Activated CD8-positive, alpha-beta memory T cell treated with anti-CD3 and anti-CD28 coated beads, Interleukin-2, amount 50 U/mL, for 4 hours (primary cell): Measurements from ENCODE around the gene SPINK9.

Experiments used
- DNase-seq: peaks from one replicate; pipeline ENCODE4 v3.0.0-alpha.2; 2020

SPINK9 gene

DNA sequence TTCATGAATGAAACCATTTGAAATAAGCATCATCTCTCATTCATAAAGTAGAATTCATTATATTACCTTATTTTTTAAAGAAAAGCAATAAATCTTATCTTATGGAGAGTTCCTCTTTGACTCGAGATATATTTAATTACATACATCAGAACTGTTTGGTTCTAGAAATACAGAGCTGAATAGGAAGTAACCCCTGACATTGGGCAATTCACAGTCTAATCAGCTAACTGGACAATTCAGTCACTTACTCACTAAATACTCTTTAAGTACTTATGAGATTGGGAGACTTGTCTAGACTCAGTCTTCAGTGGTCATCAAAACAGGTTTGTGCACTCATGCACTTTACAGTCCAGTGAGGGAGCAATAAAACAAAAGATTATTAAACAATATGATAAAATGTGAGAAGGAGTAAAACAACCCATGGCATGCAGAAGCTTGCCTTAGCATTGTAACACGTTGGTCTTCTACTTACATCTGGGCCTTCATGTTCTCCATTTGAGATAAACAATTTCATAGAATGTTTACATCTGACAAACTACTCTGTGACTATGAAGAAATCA lies 36.9 kb downstream of the SPINK9 start:
- DNase-seq = no peak

- DNase-seq = no peak
These were observed 37.5 kb downstream of the SPINK9 start for GRCh38 chr5:148372893-148373292.

GRCh38 chr5:148374690-148375360 lies 39.5 kb downstream of the SPINK9 start:
- no peak for DNase-seq

DNA sequence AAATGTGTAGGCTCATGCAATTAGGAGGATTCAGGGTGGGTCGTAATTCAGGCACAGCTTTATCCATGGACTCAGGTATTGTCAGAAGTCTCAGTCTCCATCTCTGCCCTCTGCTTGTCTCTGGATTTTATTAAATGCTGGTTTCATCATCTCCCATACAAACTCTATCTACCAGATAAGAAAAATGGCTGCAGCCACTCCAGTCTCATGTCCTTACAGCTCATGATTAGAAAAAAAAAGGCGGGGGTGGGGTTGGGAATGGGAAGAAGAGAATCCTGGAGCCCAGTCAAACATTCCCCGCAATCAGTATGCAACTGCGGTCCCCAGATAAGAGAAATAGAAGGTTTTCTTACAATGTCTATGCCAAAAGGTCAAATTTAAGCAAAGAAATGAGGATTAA lies 40.8 kb downstream of the SPINK9 start:
- DNase-seq = no peak

DNA sequence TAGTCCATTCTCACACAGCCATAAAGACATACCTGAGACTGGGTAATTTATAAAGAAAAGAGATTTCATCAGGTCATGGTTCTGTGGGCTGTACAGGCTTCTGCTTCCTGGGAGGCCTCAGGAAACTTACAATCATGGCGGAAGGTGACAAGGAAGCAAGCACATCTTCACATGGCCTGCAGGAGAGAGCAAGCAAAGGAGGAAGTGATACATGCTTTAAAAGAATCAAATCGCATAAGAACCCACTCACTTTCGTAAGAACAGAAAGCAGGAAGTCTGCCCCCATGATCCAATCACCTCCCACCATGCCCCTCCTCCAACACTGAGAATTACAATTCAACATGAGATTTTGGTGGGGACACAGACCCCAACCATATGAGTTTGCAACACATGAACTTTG lies 43.3 kb downstream of the SPINK9 start:
- DNase-seq = no peak

- no peak for DNase-seq
These were observed 44.0 kb downstream of the SPINK9 start for GRCh38 chr5:148379340-148379739.

GRCh38 chr5:148381906-148382305 lies 46.5 kb downstream of the SPINK9 start:
- DNase-seq = no peak

DNA sequence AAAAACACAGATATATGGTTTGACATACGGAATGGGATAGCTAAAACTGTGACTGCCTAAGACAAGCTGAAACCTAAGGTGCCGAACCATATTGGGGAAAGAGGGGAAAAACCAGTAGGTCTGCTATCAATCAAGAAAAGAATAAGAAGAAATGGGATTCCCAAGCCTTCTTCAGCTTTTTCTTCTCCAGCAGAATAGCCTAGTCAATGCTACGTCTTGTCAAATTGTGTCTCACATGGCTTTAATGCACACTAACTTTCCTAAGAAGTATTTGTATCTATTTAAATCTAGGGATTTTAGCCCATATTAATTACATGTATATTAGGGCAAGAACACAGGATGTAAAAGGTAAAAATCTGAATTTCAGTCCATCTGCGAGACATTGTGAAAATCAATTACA lies 47.6 kb downstream of the SPINK9 start:
- no peak for DNase-seq

GRCh38 chr5:148383564-148384379 lies 48.4 kb downstream of the SPINK9 start, which contains the start of gene FBXO38:
FBXO38 (plus strand) TSS chr5:148383958; CDS start chr5:148394777, 10,819 bp downstream.
- peak; percentile 94 for DNase-seq

- no peak for DNase-seq
These were observed 49.0 kb downstream of the SPINK9 start for GRCh38 chr5:148384380-148384737.

- no peak for DNase-seq
These were observed 49.7 kb downstream of the SPINK9 start for GRCh38 chr5:148385094-148385493.

DNA sequence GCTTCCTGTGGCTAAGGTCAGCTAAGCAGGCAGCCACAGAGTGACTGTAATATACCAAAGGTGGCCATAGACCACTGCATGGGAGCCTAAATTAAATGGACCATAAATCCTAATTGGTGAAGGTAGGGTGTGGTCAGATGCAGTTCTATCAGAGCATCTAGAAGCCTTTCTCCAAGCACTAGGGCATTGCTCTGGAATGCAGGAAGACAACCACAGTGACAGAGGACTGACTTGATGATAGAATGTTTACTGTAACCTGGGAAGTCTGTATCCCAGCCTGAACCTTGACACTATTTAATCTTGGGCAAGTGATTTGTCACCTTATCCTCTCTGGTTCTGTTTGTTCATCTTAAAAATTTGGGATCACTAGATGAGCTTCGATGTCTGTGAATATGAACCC lies 50.7 kb downstream of the SPINK9 start:
- DNase-seq = no peak

DNA sequence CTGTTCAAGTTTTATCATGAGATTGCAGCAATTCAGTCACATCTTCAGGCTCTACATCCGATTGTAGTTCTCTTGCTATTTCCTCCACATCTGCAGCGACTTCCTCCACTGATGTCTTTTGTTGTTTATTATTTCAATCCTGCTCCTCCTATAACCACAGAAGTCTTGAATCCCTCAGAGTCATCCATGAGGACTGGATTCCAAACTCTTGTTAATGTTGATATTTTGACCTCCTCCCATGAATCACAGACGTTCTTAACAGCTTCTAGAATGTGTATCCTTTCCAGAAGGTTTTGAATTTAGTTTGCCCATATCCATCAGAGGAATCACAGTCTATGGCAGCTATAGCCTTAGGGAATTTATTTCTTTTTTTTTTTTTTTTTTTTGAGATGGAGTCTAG lies 52.0 kb downstream of the SPINK9 start:
- DNase-seq = no peak

DNA sequence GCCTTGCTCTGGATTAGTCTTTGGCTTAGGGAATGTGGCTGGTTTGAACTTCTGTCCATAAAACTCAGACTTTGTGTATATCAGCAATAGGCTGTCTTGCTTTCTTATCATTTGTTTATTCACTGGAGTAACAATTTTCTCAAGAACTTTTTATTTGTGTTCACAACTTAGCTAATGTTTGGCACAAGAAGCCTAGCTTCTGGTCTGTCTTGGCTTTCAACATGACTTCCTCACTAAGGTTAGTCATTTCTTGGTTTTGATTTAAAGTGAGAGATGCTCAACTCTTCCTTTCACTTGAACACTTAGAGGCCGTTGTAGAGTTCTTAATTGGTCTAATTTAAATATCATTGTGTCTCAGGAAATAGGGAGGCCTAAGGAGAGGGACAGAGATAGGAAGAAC lies 53.3 kb downstream of the SPINK9 start:
- DNase-seq = no peak
